Hepatocyte (in vitro differentiated cells): ENCODE results near the gene MEST. TPM values are rescaled to one million over a fixed set of nuclear protein-coding genes. Genes with fewer than 3 reads are reported as not detected.
"Not testable (repeated sequence)": the region's sequence is repeated elsewhere in the genome, so short reads cannot be mapped to it uniquely, and the experiment has no call there.

ENCODE experiments used
- DNase-seq: peaks from one replicate; pipeline ENCODE4 v3.0.0-alpha.2; 2016; ENCODE audit warnings: low spot score
- H2AFZ ChIP-seq: fragments of 200-600 bp; sonication (generic); 2 replicates; pipeline ENCODE4 v1.6.0; 2016; ENCODE audit warnings: antibody characterized with exemption, mild to moderate bottlenecking
- H3K27ac ChIP-seq: fragments of 200-600 bp; sonication (generic); 2 replicates; pipeline ENCODE4 v1.5.1; 2016; ENCODE audit warnings: mild to moderate bottlenecking
- H3K27me3 ChIP-seq: fragments of 200-600 bp; sonication (generic); 2 replicates; pipeline ENCODE4 v1.6.1; 2016
- H3K36me3 ChIP-seq: fragments of 200-600 bp; sonication (generic); replicated peaks from 2 replicates; pipeline ENCODE4 v1.5.1; 2016; ENCODE audit warnings: low read depth; ENCODE audit not compliant: insufficient read depth
- H3K4me1 ChIP-seq: fragments of 200-600 bp; sonication (generic); 2 replicates; pipeline ENCODE4 v1.5.1; 2016; ENCODE audit warnings: mild to moderate bottlenecking, moderate library complexity; ENCODE audit not compliant: insufficient read depth
- H3K4me2 ChIP-seq: fragments of 200-600 bp; sonication (generic); 2 replicates; pipeline ENCODE4 v1.6.0; 2016
- H3K4me3 ChIP-seq: fragments of 200-600 bp; sonication (generic); 2 replicates; pipeline ENCODE4 v1.5.1; 2016; ENCODE audit warnings: mild to moderate bottlenecking
- H3K79me2 ChIP-seq: fragments of 200-600 bp; sonication (generic); 2 replicates; pipeline ENCODE4 v1.6.0; 2017; ENCODE audit warnings: mild to moderate bottlenecking
- H3K9me2 ChIP-seq: fragments of 200-600 bp; sonication (generic); replicated peaks from 2 replicates; pipeline ENCODE4 v1.6.0; 2017; ENCODE audit warnings: mild to moderate bottlenecking; ENCODE audit not compliant: insufficient read depth
- H3K9me3 ChIP-seq: fragments of 200-600 bp; sonication (generic); 2 replicates; pipeline ENCODE4 v1.5.1; 2016; ENCODE audit warnings: low read depth, mild to moderate bottlenecking
- H4K20me1 ChIP-seq: fragments of 200-600 bp; sonication (generic); 2 replicates; pipeline ENCODE4 v1.6.0; 2016; ENCODE audit warnings: mild to moderate bottlenecking; ENCODE audit not compliant: insufficient read depth, poor library complexity, severe bottlenecking
- CTCF ChIP-seq: fragments of 200-600 bp; sonication (generic); IDR thresholded peaks from 2 replicates; pipeline ENCODE4 v1.5.1; 2016; ENCODE audit warnings: antibody characterized with exemption, mild to moderate bottlenecking; ENCODE audit not compliant: poor library complexity
- EZH2 ChIP-seq: fragments of 200-600 bp; sonication (generic); IDR thresholded peaks from 2 replicates; pipeline ENCODE4 v1.6.1; 2016; ENCODE audit warnings: antibody characterized with exemption, mild to moderate bottlenecking, borderline replicate concordance
- EZH2phosphoT487 ChIP-seq: fragments of 200-600 bp; sonication (generic); IDR thresholded peaks from one replicate; pipeline ENCODE4 v1.6.1; 2018; ENCODE audit warnings: antibody characterized with exemption, mild to moderate bottlenecking, low read depth, moderate library complexity; ENCODE audit not compliant: unreplicated experiment, severe bottlenecking
- WGBS: methylation state at CpG from one replicate; pipeline ENCODE4 v1.1.6; 2016; ENCODE audit warnings: low lambda C conversion rate; ENCODE audit errors: missing lambda C conversion rate; 5-methylcytosine and 5-hydroxymethylcytosine counted together
- polyA plus RNA-seq: library from polyadenylated mRNA; unstranded; fragments of >200 nt; fragmentation: Nextera tagmentation; extraction: Ambion mirVana; gene quantifications from 2 replicates; pipeline ENCODE4 v1.2.1, GENCODE V29; 2016
- total RNA-seq: library from RNA; depleted of rRNA; stranded (reverse); fragments of >200 nt; gene quantifications from 2 replicates; pipeline ENCODE4 v1.2.3, GENCODE V29; 2014

MEST gene
- total and polyA plus RNA-seq, 2 experiments from 2014 or later, result 540 to 685 TPM

GRCh38 chr7:130500463-130500862 is 8.6 kb downstream of the MEST start:
- no peaks in the 10 kb centered on the region for H3K9me3 ChIP-seq
- H3K4me2 ChIP-seq, result no peak overlapping the region
- no peak for DNase-seq
- TF ChIP-seq CTCF (no peak), EZH2phosphoT487 (no peak), EZH2 (no peak)
- H3K79me2 ChIP-seq, result peaks cover 14% of the 10 kb centered on the region
- H3K27ac ChIP-seq, result no peak overlapping the region
- no peaks in the 10 kb centered on the region for H4K20me1 ChIP-seq
- H2AFZ ChIP-seq, result no peak overlapping the region
- H3K27me3 ChIP-seq, result no peaks in the 10 kb centered on the region
- H3K9me2 ChIP-seq, result no peaks in the 10 kb centered on the region
- H3K36me3 ChIP-seq, result no peaks in the 10 kb centered on the region
- no peaks in the 10 kb centered on the region for H3K4me1 ChIP-seq
- H3K4me3 ChIP-seq, result no peak overlapping the region
- 91% methylated on average over 8 of the region's 8 CpGs for WGBS

GRCh38 chr7:130500910-130501309 is 9.0 kb downstream of the MEST start:
- 98% methylated on average over 2 of the region's 2 CpGs for WGBS
- TF ChIP-seq EZH2phosphoT487 (no peak), EZH2 (no peak), CTCF (no peak)
- H3K36me3 ChIP-seq, result no peaks in the 10 kb centered on the region

GRCh38 chr7:130505753-130506152 is 13.9 kb downstream of the MEST start:
- H3K36me3 ChIP-seq, result peaks cover 4% of the 10 kb centered on the region
- H2AFZ ChIP-seq, result no peak overlapping the region
- H3K4me1 ChIP-seq, result no peaks in the 10 kb centered on the region
- no peak overlapping the region for H3K27ac ChIP-seq
- no peaks in the 10 kb centered on the region for H3K79me2 ChIP-seq
- H4K20me1 ChIP-seq, result no peaks in the 10 kb centered on the region
- no peaks in the 10 kb centered on the region for H3K27me3 ChIP-seq
- no peaks in the 10 kb centered on the region for H3K9me2 ChIP-seq
- H3K4me3 ChIP-seq, result no peak overlapping the region
- no peak for DNase-seq
- no peaks in the 10 kb centered on the region for H3K9me3 ChIP-seq
- no peak overlapping the region for H3K4me2 ChIP-seq
- no peak for TF ChIP-seq EZH2
- no peak for TF ChIP-seq EZH2phosphoT487
- TF ChIP-seq CTCF, result no peak

More at GRCh38 chr7:130500910-130501309, 9.0 kb downstream of the MEST start:
- no peak overlapping the region for H3K4me2 ChIP-seq
- H3K27me3 ChIP-seq, result no peaks in the 10 kb centered on the region
- H3K79me2 ChIP-seq, result peaks cover 11% of the 10 kb centered on the region
- H3K9me3 ChIP-seq, result no peaks in the 10 kb centered on the region
- no peak overlapping the region for H2AFZ ChIP-seq
- no peak for DNase-seq
- H3K9me2 ChIP-seq, result no peaks in the 10 kb centered on the region
- H3K4me3 ChIP-seq, result no peak overlapping the region
- H3K27ac ChIP-seq, result no peak overlapping the region
- no peaks in the 10 kb centered on the region for H4K20me1 ChIP-seq
- no peaks in the 10 kb centered on the region for H3K4me1 ChIP-seq

- Histone ChIP-seq H3K36me3 (peaks cover 4% of the 10 kb centered on the region), H3K27me3 (no peaks in the 10 kb centered on the region), H3K9me3 (no peaks in the 10 kb centered on the region), H2AFZ (no peak overlapping the region), H3K27ac (no peak overlapping the region), H3K4me3 (no peak overlapping the region), H4K20me1 (no peaks in the 10 kb centered on the region), H3K4me2 (no peak overlapping the region), H3K4me1 (no peaks in the 10 kb centered on the region), H3K79me2 (no peaks in the 10 kb centered on the region), H3K9me2 (no peaks in the 10 kb centered on the region)
- no peak for TF ChIP-seq EZH2
- TF ChIP-seq CTCF, result no peak
- TF ChIP-seq EZH2phosphoT487, result no peak
- 95% methylated on average over 3 of the region's 3 CpGs for WGBS
- DNase-seq, result no peak
Measured at GRCh38 chr7:130506358-130506757, 14.5 kb downstream of the MEST start.

GRCh38 chr7:130512038-130512437 is 20.2 kb downstream of the MEST start:
- not testable (repeated sequence) for DNase-seq, H2AFZ ChIP-seq, H3K27me3 ChIP-seq, H3K4me2 ChIP-seq, H3K4me3 ChIP-seq, H3K4me1 ChIP-seq, H3K27ac ChIP-seq, H4K20me1 ChIP-seq, H3K9me2 ChIP-seq, H3K9me3 ChIP-seq, H3K36me3 ChIP-seq, H3K79me2 ChIP-seq
- 82% methylated on average over 3 of the region's 3 CpGs for WGBS
